PC-3 (cell line): ENCODE data around the gene AAMDC.

ENCODE experiments used
- CTCF ChIP-seq: fragments of 300-600 bp; sonication (generic); conservative IDR thresholded peaks from 2 replicates; pipeline ENCODE4 v1.5.1; 2017; ENCODE audit warnings: antibody characterized with exemption, low read depth, mild to moderate bottlenecking, low read length
- EZH2 ChIP-seq: fragments of 300-600 bp; sonication (generic); IDR thresholded peaks from one replicate; pipeline ENCODE4 v1.6.1; 2017; ENCODE audit warnings: antibody characterized with exemption, mild to moderate bottlenecking, low read length; ENCODE audit not compliant: unreplicated experiment

- no peak for TF ChIP-seq CTCF
- no peak for TF ChIP-seq EZH2
Measured at GRCh38 chr11:77865805-77866204, 44.9 kb downstream of the AAMDC start.
